Stromal cell of bone marrow (primary cell): ENCODE data around the gene SORCS2.
A peak's percentile ranks its signal among the peaks of the same experiment; 100 is the strongest.
"Not testable (repeated sequence)": the region's sequence is repeated elsewhere in the genome, so short reads cannot be mapped to it uniquely, and the experiment has no call there.

Experiments used
- DNase-seq: peaks from one replicate; pipeline ENCODE4 v3.0.0-alpha.2; 2012; ENCODE audit warnings: low read depth

The SORCS2 gene

GRCh38 chr4:7450775-7451433 is 258.6 kb downstream of the SORCS2 start:
- no peak for DNase-seq

GRCh38 chr4:7451434-7451789 is 259.1 kb downstream of the SORCS2 start:
- DNase-seq: no peak

DNA sequence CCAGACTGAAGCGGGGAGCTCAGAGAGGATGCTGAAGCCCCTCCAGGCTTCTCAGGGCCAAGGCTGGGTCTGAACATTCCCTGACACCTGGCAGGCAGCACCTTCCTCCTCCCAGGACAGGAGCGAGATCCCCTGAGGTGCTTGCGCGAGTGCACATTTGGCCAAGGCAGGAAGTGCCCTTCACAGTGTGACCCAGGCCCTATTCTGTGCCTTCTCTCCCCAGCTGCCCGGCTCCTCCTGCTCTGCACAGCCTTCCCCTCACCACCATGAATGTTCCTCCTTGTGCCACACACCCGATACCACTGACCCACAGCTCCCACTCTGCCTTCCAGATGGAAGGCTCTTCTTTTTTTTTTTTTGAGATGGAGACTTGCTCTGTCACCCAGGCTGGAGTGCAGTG is 259.5 kb downstream of the SORCS2 start:
- no peak for DNase-seq

GRCh38 chr4:7452802-7453201 is 260.5 kb downstream of the SORCS2 start:
- DNase-seq: not testable (repeated sequence)

DNA sequence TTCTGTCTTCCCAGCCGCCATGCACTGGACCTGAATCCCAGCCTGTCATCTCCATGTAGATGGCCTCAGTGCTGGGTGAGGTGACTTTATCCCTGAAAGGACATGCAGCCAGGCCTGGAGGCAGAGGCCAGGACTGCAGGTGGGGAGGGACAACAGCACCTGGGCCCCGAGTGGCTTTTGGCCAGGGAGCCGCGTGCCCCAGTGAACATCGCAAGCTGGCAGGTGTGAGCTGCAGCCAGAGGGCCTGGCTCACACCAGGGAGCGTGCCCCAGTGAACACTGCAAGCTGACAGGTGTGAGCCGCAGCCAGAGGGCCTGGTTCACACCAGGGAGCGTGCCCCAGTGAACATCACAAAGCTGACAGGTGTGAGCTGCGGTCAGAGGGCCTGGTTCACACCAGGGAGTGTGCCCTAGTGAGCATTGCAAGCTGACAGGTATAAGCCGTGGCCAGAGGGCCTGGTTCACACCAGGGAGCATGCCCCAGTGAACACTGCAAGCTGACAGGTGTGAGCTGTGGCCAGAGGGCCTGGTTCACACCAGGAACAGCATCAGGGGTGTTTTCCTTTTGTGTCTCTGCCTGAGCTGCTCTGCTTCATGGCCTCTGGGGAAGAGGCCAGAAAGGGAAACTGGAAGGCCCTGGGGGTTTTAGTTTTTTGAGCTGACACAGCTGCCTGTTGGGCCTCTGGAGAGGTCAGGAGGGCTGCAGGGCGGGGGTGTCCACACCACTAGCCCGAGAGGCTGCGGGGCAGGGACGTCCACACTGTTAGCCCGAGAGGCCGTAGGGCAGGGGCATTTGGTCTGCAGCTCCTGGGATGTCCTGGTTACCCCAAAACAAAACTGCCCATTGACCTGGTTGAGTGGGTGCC is 265.1 kb downstream of the SORCS2 start:
- DNase-seq: no peak

- DNase-seq: no peak
Measured at GRCh38 chr4:7458066-7458425, 265.7 kb downstream of the SORCS2 start.

DNA sequence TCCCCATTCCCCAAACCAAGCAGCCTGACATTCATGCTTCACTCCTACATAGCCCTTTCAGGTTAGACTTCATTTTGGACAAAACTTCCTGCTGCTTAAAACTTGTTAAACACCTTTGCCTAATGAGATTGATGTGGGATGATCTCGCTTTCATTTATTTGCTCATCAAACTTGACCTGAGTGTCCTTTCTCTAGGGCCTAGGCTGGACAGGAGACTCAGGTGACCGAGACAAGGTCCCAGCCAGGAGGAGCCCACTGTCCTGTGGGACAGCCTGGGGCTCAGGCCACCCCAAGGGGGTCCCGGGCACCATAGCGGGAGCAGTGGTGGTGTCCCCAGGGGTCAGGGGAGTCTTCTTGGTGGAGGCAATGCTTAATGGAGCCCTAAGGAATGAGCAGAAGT is 266.1 kb downstream of the SORCS2 start:
- no peak for DNase-seq

- no peak for DNase-seq
Measured at GRCh38 chr4:7459471-7459870, 267.1 kb downstream of the SORCS2 start.

- no peak for DNase-seq
Measured at GRCh38 chr4:7460566-7460965, 268.2 kb downstream of the SORCS2 start.

DNA sequence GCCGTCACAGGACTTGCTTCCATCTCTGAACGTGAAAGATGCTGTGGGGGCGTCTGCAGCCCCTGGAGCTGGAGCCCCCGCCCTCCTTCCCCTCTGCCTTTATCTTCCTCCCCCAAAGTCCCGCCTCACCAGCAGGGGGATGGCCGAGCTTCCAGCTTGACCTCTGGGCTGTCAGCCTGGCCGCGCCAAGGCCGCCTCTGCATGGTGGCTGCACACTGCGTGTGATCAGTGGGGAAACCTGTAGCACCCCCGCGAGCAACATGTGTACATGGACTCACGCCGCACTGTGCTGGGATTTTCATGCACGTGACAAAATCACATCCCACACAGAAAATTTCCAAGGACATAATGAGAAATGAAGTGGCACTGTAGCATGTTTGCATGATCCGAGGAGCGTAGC is 268.9 kb downstream of the SORCS2 start:
- DNase-seq: no peak

- DNase-seq: peak; percentile 2
Measured at GRCh38 chr4:7462509-7462971, 270.2 kb downstream of the SORCS2 start.

- no peak for DNase-seq
Measured at GRCh38 chr4:7463566-7464258, 271.4 kb downstream of the SORCS2 start.

DNA sequence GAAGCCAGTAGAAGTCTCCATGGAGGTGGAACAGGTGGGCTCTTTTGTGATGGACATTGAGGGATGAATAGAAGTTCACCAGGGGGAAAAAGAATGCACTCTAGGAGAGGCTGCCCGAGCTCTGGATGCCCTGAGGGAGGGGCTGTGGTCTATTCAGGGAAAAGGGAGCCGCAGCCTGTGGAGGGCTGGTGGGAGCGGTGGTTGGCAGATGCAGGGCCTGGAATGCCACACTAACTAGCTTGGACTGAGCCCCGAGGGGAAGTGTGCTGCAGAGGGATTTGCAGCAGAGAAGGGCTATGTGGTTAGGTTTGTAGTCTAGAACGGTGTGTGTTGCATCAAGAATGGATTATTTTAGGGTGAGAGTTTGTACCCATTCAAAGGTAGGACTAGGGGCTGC is 271.9 kb downstream of the SORCS2 start:
- no peak for DNase-seq

DNA sequence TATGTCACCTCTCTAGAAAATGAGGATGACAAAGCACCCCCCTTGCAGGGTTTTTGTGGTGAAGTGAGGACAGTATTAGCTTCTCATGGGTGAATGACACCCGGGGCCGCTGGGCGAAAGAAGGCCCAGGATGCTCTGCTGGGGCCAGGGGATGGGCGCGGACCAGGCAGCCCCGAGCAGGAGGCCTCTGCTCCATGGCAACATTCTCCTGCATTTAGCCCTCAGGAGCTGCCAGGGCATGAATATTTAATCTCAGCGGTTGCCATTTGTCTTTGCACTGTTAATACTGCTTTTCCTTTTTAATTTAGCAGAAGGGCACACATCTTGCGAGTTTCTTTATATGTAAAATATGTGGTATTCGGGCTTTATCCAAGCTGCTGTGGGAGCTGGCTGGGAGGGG is 272.7 kb downstream of the SORCS2 start:
- no peak for DNase-seq

DNA sequence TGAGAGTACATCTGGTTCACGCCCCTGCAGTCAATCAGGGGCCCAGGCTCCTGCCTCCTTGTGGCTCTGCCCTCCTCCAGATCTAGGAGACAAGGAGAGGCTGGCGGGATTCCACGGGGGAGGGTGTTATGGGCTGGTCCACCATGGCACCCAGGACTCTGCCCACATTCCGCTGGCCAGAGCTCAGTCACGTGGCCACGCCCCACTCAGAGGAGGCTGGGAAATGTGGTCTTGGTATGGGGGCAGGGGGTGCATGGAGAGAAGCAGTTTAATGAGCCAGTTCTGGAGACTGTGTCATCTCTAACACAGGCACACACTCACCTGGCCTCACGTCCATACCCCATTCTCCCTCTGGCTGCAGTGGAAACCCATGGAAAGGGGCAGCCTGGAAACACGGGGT is 273.9 kb downstream of the SORCS2 start:
- DNase-seq: no peak

- no peak for DNase-seq
Measured at GRCh38 chr4:7466904-7467303, 274.6 kb downstream of the SORCS2 start.

GRCh38 chr4:7467471-7467870 is 275.1 kb downstream of the SORCS2 start:
- DNase-seq: no peak

DNA sequence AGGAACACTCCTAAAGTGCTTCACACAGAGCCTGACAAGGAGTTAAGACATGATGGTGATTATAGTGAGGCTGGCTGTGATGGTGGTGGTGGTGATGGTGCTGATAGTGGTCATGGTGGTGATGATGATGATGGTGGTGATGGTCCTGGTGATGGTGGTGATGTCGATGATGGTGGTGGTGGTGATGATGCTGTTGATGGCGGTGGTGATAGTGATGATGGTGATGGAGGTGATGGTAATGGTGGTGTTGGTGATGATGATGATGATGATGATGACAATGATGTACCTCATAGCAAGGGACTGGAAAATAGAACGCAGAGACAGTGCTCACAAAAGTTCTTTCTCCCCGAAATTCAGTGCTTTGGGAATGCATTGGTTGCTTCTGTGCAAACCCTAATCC is 276.7 kb downstream of the SORCS2 start:
- no peak for DNase-seq

DNA sequence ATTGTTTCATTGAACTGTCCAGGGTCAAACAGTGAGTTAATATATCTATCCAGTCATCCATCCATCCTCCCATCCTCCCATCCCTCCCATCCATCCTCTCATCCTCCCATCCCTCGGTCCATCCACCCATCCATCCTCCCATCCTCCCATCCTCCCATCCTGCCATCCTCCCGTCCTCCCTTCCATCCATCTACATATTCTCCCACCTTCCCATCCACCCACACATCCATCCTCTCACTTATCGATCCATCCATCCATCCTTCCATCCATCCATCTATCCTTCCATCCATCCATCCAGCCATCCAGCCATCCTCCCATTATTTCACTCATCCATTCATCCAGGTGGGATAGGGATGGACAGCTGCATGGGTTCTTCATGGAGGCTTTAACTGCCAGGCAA is 277.8 kb downstream of the SORCS2 start:
- no peak for DNase-seq

GRCh38 chr4:7470522-7471128 is 278.3 kb downstream of the SORCS2 start:
- no peak for DNase-seq

GRCh38 chr4:7472442-7473013 is 280.2 kb downstream of the SORCS2 start:
- DNase-seq: no peak

DNA sequence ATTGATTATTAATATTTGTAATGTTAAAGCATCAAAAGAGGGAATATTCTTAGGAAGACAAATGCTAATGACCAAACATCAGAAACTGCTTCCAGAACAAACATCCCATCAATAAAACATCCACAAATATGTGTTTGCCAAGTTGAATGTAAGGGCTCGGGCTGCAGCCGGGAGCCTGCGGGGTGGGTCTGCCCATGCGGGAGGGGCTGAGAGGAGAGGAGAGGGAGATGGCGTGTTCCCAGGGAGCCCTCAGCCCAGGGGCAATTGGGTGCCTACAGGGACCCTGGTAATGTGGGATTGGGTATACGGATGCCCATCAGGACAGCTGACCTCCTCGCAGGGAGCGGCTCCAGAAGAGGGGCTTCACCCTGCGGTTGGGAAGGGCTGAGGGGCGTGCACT is 280.7 kb downstream of the SORCS2 start:
- DNase-seq: no peak
